ENCODE data around the gene GTPBP3. TPM values are rescaled to one million over a fixed set of nuclear protein-coding genes. Genes with fewer than 3 reads are reported as not detected.

GTPBP3 gene
- total RNA-seq (2011; cell fraction: chromatin; rRNA removed; ENCODE audit: low replicate concordance): 83.2 and 239 TPM in 2 replicates
- total RNA-seq (2011; cell fraction: nucleolus; rRNA removed): 206 and 242 TPM in 2 replicates
- total RNA-seq (2011; cell fraction: nucleoplasm; rRNA removed): 112 and 116 TPM in 2 replicates
- total RNA-seq (2014; rRNA removed): 110 and 138 TPM in 2 replicates
- 9.8 and 13.5 TPM in 2 replicates for total RNA-seq (2014; rRNA removed; fragmentation: Illumina TruSeq; extraction: Trizol)
- 28.7 and 32.9 TPM in 2 replicates for total RNA-seq (2015; rRNA removed; fragmentation: Illumina TruSeq; extraction: Trizol)
- total RNA-seq (2021): 107 and 110 TPM in 2 replicates
- polyA plus RNA-seq (2011; rRNA removed): 22.6 and 38.0 TPM in 2 replicates
- polyA plus RNA-seq (2011; cell fraction: cytosol; rRNA removed): 38.5 and 83.5 TPM in 2 replicates
- 111 and 166 TPM in 2 replicates for polyA plus RNA-seq (2011; cell fraction: nucleus; rRNA removed)
- polyA plus RNA-seq (2012): 45.8 and 50.2 TPM in 2 replicates
- 19.0 and 35.4 TPM in 2 replicates for polyA plus RNA-seq (2014; fragmentation: Illumina TruSeq; extraction: Trizol)
- polyA plus RNA-seq (2014; fragmentation: Nextera tagmentation; extraction: Ambion mirVana): 1 to 10 TPM; 4.9 to 5.6 TPM
- polyA plus RNA-seq (2014; rRNA removed): 124 and 143 TPM in 2 replicates
- polyA minus RNA-seq (2011; rRNA and poly(A)+ RNA removed): 9.1 and 9.9 TPM in 2 replicates
- polyA minus RNA-seq (2011; cell fraction: cytosol; rRNA and poly(A)+ RNA removed): 23.5 and 50.0 TPM in 2 replicates
- 92.0 and 97.6 TPM in 2 replicates for polyA minus RNA-seq (2011; cell fraction: nucleus; rRNA and poly(A)+ RNA removed)
- Bru-seq, nascent RNA: percentile 70 among the genes with signal in this experiment
- BruChase-seq, experiment 1, labeled RNA remaining after a 2-hour chase: percentile 64 among the genes with signal in this experiment
- percentile 70 among the genes with signal in this experiment for BruChase-seq, experiment 2, labeled RNA remaining after a 6-hour chase
- long read RNA-seq, experiment 1, transcript GTPBP3-222 (9 exons, 2,493 nt): minor isoform, 13 of 169 reads
- long read RNA-seq, experiment 1, transcript GTPBP3-201 (9 exons, 2,579 nt): major isoform, 67 of 169 reads
- long read RNA-seq, experiment 1, partial matches to known transcripts: 23 of 169 reads
- long read RNA-seq, experiment 1, other reads (novel, unspliced or antisense): 59 of 169 reads
- long read RNA-seq, experiment 2, partial matches to known transcripts: 19 of 36 reads
- long read RNA-seq, experiment 2, other reads (novel, unspliced or antisense): 13 of 36 reads
- long read RNA-seq, experiment 3, transcript GTPBP3-201 (9 exons, 2,579 nt): major isoform, 10 of 29 reads
- long read RNA-seq, experiment 3, partial matches to known transcripts: 0 of 29 reads
- long read RNA-seq, experiment 3, other reads (novel, unspliced or antisense): 16 of 29 reads

GRCh38 chr19:17336872-17337674, at the start of gene GTPBP3:
TSS of gene GTPBP3 (plus strand) at chr19:17337553. CDS start at chr19:17337612, 59 bp downstream.
- peaks cover 31% of the 10 kb centered on the region; the same call in 1 of the 3 replicates for H3K36me3 ChIP-seq (ENCODE audit: control insufficient read depth, insufficient read depth, low read length)
- peak; percentile 94 for TF ChIP-seq RBFOX2 (IDR thresholded peaks at IDR 0.05; ENCODE audit: low read depth, low read length)
- TF ChIP-seq ZNF280B (CRISPR knock-in tag; IDR thresholded peaks at IDR 0.05): no peak
- peak; percentile 67; the same call in 1 of the 2 replicates for TF ChIP-seq HMG20B (CRISPR knock-in tag; IDR thresholded peaks at IDR 0.05)
- no peak for TF ChIP-seq ZNF586 (CRISPR knock-in tag; conservative IDR thresholded peaks at IDR 0.05)
- TF ChIP-seq ZFP30 (CRISPR knock-in tag; IDR thresholded peaks at IDR 0.05; ENCODE audit: borderline replicate concordance): no peak
- peak; percentile 76 for TF ChIP-seq SOX6 (IDR thresholded peaks at IDR 0.05)
- no peak for TF ChIP-seq ZNF644 (tag; IDR thresholded peaks at IDR 0.05; ENCODE audit: low read depth)
- no peak for TF ChIP-seq ZNF699 (CRISPR knock-in tag; IDR thresholded peaks at IDR 0.05; ENCODE audit: insufficient replicate concordance)
- no peak for TF ChIP-seq ILK (tag; IDR thresholded peaks at IDR 0.05; ENCODE audit: borderline replicate concordance, low read depth)
- TF ChIP-seq COPS2 (conservative IDR thresholded peaks at IDR 0.05): no peak
- TF ChIP-seq IRF9 (tag; IDR thresholded peaks at IDR 0.05): no peak
- no peak for TF ChIP-seq TAF9B (IDR thresholded peaks at IDR 0.05; ENCODE audit: partially characterized antibody)

More at GRCh38 chr19:17336872-17337674, at the start of gene GTPBP3:
- POLR2A ChIA-PET: interaction anchor here (0.5 to 7.9 kb wide), 8 partner anchors 10 to 1205 kb away, joined by 3 to 78 read pairs (median 4); partner anchors contain the start of gene DDA1
- DNase-seq (ENCODE audit: extremely low read depth in 1 of 4, low spot score in 3 of 4) (peak; percentile 91 to 100 (median 96)), ATAC-seq (peak; percentile 82), FAIRE-seq (peak; percentile 100)
- Histone ChIP-seq H3K27me3 (ENCODE audit: control insufficient read depth in 2 of 2, insufficient read depth in 2 of 2, low read length in 2 of 2) (no peaks in the 10 kb centered on the region), H3K9ac (ENCODE audit: insufficient read depth in 1 of 2, low read depth in 2 of 2, low read length in 2 of 2) (peak within 1 kb of the TSS; percentile 81 to 90), H3K79me2 (ENCODE audit: control insufficient read depth, insufficient read depth, low read length) (peaks cover 24% of the 10 kb centered on the region), H3K9me3 (replicated peaks; ENCODE audit: control insufficient read depth, insufficient read depth, low read depth, low read length) (no peaks in the 10 kb centered on the region; the same call in 1 of the 2 replicates), H3K4me1 (replicated peaks in 1 of 2; ENCODE audit: control insufficient read depth in 2 of 2, insufficient read depth in 2 of 2, low read length in 2 of 2) (peaks cover 29 to 79% of the 10 kb centered on the region in 2 experiments; a peak in 4 of 5 replicates), H3K9me1 (ENCODE audit: control insufficient read depth, insufficient read depth, low read length) (no peaks in the 10 kb centered on the region), H3K27ac (ENCODE audit: extremely low read depth, low read depth, low read length) (peak within 1 kb of the TSS; percentile 87), H3K4me3 (peak within 1 kb of the TSS; percentile 84), H2AFZ (ENCODE audit: low read depth, low read length) (peak within 1 kb of the TSS; percentile 95), H4K20me1 (replicated peaks; ENCODE audit: control insufficient read depth, insufficient read depth, low read length) (no peaks in the 10 kb centered on the region; the same call in 1 of the 2 replicates), H3K4me2 (ENCODE audit: insufficient read depth, low read length) (peak within 1 kb of the TSS; percentile 96)
- CTCF ChIA-PET (ENCODE audit: low intra/inter-chr PET ratio): no interaction called here
- intact Hi-C loops (cut with micrococcal nuclease): no loop called here
- under 1% methylated on average over 41 of the region's 41 CpGs for WGBS (ENCODE audit: insufficient coverage, low coverage, missing lambda C conversion rate)
- in situ Hi-C loops (cut with MboI): no loop called here
- TSS peak; percentile 53 for BruUV-seq (replicated peaks)
